ENCODE results near the gene KIAA1958.

The KIAA1958 gene

GRCh38 chr9:112520069-112520468 lies 33.4 kb downstream of the KIAA1958 start:
- DNase-seq (ENCODE audit: low read depth), result no peak
- no peak overlapping the region for H3K4me3 ChIP-seq (ENCODE audit: control insufficient read depth, low read depth, low read length)

GRCh38 chr9:112520656-112521055 lies 34.0 kb downstream of the KIAA1958 start:
- no peak for DNase-seq (ENCODE audit: low read depth)
- no peak overlapping the region for H3K4me3 ChIP-seq (ENCODE audit: control insufficient read depth, low read depth, low read length)
- TF ChIP-seq CTCF (IDR thresholded peaks at IDR 0.05; ENCODE audit: control insufficient read depth, insufficient read depth, low read depth, low read length, missing control alignments), result no peak

More at GRCh38 chr9:112520069-112520468, 33.4 kb downstream of the KIAA1958 start:
- no peak for TF ChIP-seq CTCF (IDR thresholded peaks at IDR 0.05; ENCODE audit: control insufficient read depth, insufficient read depth, low read depth, low read length, missing control alignments)

GRCh38 chr9:112526973-112527372 lies 40.3 kb downstream of the KIAA1958 start:
- DNase-seq (ENCODE audit: low read depth), result no peak
- no peak overlapping the region for H3K4me3 ChIP-seq (ENCODE audit: control insufficient read depth, low read depth, low read length)
- no peak for TF ChIP-seq CTCF (IDR thresholded peaks at IDR 0.05; ENCODE audit: control insufficient read depth, insufficient read depth, low read depth, low read length, missing control alignments)

GRCh38 chr9:112527959-112528358 lies 41.3 kb downstream of the KIAA1958 start:
- no peak for DNase-seq (ENCODE audit: low read depth)
- H3K4me3 ChIP-seq (ENCODE audit: control insufficient read depth, low read depth, low read length), result no peak overlapping the region
- no peak for TF ChIP-seq CTCF (IDR thresholded peaks at IDR 0.05; ENCODE audit: control insufficient read depth, insufficient read depth, low read depth, low read length, missing control alignments)

- TF ChIP-seq CTCF (IDR thresholded peaks at IDR 0.05; ENCODE audit: control insufficient read depth, insufficient read depth, low read depth, low read length, missing control alignments), result no peak
- DNase-seq (ENCODE audit: low read depth), result no peak
- no peak overlapping the region for H3K4me3 ChIP-seq (ENCODE audit: control insufficient read depth, low read depth, low read length)
Observed at GRCh38 chr9:112529316-112529715, 42.7 kb downstream of the KIAA1958 start.

GRCh38 chr9:112530751-112531205 lies 44.2 kb downstream of the KIAA1958 start:
- no peak for TF ChIP-seq CTCF (IDR thresholded peaks at IDR 0.05; ENCODE audit: control insufficient read depth, insufficient read depth, low read depth, low read length, missing control alignments)
- H3K4me3 ChIP-seq (ENCODE audit: control insufficient read depth, low read depth, low read length), result no peak overlapping the region
- no peak for DNase-seq (ENCODE audit: low read depth)
